C1 segment of cervical spinal cord (tissue), 14 donors: ENCODE measurements around the gene RNASE4.
A peak's percentile ranks its signal among the peaks of the same experiment; 100 is the strongest.
"Not testable (repeated sequence)": the region's sequence is repeated elsewhere in the genome, so short reads cannot be mapped to it uniquely, and the experiment has no call there.

Experiments
- DNase-seq, 14 donors: peaks; one replicate each; lab custom pipeline; 2025; lab: John Stamatoyannopoulos, UW

The RNASE4 gene, protein sequence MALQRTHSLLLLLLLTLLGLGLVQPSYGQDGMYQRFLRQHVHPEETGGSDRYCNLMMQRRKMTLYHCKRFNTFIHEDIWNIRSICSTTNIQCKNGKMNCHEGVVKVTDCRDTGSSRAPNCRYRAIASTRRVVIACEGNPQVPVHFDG

DNA sequence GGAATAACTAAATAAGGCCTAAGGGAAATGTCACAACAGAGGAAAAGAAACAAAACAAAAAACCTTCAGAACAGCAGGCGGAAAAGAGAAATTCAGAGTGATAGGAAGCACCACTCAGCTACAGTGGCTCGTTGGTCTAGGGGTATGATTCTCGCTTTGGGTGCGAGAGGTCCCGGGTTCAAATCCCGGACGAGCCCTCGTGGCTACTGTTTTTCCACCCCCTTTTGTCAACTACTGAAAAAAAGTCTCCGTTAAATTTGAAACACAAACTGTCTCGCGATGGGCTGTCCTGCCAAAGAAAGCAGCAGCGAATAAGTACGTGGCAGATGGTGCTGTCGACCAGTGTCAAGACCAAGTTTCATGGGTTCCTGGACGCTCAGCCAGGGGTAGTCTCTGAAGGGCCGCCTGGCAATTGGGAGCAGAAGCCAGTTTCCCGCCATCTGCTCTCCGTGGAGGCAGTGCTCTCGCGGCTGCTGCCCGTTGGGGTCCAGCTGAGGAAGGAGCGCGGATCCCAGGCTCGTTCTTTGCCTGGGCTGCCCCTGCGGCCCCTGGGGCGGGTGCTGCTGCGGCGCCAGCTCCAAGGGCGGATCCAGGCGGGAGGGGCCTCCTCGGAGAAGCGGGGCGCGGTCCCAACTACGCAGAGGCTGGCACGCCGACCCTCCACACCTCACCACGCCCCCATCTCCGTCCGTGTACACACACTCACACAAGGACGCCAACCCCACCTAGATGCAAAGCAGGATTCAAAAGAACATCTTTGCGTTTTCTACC is at the start of gene RNASE4:
Gene RNASE4, plus strand, starts transcription at position 670 of the 771 bp plus-strand sequence. CDS start 14,812 bp downstream, outside the sequence.
- peak in 13 of 14 donors; percentile 28 to 90 (median 75) for DNase-seq

DNA sequence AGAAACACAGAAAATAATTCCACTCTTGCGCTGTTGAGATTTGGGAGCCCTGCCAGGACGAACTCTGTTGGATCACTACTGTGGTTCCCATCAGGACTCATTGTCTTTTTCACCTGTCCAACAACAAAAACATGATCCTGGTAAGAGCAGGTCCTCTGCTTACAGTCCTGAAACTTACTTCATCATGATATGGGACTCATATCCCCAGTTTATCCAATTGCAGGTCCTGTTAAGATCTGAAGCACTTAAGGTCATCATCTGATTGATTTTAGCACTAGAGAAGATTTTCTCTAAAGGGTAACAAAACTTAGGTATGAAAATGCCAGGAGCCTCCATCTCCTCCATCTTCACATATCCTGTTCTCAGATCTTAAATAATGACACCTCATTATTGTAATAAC is 42.8 kb upstream of the RNASE4 start, which contains the start of gene OR6S1:
Gene OR6S1, minus strand, starts transcription at position 101 of the 400 bp plus-strand sequence. Its CDS starts 0 bp downstream, at position 101.
- no peak for DNase-seq

DNA sequence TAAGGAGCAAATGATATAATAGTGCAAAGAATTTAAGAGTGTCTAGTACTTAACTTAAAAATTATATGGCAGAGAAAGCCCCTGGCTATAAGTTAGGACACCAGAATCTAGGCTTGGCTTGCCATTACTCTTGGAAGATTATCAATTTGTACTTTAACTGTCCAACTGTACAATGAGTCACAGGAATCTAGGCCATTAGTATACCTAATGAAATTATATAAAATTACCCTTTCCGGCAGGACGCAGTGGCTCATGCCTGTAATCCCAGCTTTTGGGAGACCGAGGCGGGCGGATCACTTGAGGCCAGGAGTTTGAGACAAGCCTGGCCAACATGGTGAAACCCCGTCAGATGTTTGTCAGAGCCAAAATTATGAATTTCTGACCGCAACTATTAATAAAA is 42.2 kb upstream of the RNASE4 start:
- no peak for DNase-seq

DNA sequence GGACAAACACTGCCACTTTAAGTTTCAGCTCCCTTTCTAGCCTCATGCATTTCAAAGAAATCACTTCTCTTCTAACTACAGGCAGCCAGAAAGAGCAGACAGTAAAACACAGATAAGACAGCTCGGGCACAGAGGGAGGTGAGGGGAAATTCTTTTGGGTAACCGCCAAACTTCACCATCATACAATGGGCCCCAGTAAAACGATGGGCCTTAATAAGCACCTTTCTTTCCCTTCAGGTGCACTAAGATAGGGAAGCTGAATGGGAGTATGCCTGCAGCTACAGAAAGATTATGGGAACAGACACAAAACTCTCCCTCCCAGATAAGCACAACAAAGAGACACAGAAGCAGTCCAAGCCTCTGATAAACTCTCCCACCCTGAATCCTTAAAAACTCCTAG is 41.6 kb upstream of the RNASE4 start:
- not testable (repeated sequence) for DNase-seq

DNA sequence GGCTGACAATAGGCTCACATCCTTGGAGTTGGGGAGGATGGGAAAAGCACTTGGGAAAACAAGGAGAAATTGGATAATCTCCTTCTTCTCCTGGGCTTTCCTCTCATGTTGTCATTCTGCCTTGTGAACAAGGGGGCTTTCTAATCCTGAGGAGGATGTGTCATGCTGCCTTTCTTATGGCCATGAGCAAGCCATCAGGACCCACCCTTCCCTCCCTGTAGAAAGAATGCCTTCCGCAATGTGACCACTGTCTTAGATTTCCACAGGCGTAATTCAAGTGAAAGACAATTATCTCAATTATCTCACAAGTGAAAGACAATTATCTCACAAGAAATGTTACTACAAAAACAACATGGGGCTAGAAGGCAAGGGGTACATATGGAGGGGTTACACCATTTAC is 39.8 kb upstream of the RNASE4 start:
- no peak for DNase-seq

DNA sequence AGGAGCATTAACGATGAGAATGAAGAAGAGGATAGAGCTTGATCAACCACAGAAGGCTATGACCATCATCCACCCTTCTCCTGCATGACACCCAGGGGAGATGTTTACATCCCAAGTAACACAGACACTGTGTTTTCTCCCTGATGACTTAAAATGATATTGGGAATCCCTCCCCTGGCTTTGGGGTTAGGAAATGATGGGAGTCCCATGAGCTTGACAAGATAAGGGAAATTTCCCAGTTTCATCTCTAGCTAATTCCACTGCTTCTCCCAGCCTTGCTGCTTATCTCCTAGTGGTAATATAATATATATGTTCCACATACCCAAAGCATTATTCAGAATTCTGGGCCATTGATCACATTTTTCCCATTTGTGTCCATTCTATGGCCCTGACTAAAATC is 38.9 kb upstream of the RNASE4 start:
- DNase-seq: no peak

DNA sequence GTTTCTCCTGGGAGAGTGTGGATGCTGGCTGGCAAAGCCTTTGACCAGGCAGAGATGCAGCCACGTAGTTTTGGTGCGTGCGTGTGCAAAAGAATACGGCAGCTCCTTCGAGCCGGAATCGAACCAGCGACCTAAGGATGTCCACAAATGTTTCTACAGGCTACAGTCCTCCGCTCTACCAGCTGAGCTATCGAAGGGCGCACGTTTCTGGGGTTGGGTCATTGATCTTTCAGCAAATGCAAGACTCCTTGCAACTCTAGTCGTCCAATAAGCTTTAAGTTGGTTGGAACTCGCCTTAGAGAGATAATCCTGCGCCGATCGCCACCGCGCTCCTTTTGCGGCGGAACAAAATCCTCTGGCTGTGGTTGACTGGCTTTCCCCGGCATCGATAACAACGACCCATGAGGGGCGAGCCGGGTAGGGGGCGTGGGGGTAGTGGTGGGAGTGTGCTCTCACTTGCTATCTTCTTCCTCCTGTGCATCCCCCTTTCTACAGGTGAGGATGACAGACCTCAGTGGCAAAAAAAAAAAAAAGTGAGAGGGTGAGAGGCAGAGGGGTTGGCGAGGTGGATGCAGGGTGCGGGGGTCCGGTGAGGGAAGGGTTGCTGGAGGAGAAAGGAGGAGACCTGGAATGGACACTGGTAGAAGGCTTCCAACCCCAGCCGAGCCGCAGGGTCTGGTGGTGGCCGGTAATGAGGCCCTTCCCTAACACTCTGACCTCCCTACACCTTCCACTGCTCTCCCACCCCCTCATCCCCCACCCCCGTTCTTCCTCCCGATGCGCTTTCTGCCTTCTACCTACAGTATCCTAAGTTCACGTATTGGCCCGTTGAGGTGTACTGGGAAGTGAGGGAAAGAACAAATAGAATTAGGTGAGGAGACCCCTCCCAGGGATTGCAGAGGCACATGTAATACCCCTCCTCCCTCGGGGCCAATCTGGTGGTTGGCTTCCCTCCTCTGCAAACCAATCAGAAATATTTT is 31.1 kb upstream of the RNASE4 start:
- DNase-seq: peak in 1 of 14 donors; percentile 5

DNA sequence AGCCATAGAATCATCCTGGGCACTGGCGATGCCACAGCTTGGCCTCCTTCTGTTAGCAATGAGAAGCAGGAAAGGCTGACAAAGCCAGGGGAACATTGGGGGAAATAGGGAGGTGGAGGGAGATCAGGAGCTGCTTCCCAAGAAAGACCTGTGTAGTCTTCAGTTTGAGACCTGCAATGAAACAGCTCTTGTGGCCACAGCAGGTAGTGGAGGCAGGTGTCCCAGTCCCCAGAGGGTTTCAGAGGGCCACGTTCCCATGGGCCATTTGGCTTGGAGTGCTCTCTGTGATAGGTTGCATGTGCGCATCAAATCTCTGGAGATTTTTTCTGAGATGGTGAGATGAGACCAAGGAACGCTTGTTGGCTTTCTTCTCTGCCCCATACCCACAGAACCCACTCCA is 28.5 kb upstream of the RNASE4 start:
- no peak for DNase-seq

DNA sequence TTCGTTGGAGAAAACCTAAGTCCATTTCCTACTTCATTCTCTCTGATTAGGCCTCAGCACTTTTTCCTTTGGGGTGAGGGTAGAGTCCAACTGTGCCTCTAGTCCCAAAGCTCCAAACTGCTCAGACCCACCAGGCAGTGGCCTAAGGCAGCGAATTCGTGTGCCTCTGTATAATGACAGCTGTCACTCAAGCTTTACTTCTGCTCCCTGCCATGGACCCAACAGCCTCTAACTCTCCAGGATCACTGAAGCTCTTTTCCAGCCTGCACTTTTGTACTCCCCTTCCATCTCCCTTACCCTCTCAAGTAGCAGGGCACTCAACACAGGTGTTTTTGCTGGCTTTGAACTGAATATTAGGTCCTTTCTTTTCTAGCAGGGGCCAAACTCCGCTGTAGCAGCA is 28.1 kb upstream of the RNASE4 start:
- no peak for DNase-seq

DNA sequence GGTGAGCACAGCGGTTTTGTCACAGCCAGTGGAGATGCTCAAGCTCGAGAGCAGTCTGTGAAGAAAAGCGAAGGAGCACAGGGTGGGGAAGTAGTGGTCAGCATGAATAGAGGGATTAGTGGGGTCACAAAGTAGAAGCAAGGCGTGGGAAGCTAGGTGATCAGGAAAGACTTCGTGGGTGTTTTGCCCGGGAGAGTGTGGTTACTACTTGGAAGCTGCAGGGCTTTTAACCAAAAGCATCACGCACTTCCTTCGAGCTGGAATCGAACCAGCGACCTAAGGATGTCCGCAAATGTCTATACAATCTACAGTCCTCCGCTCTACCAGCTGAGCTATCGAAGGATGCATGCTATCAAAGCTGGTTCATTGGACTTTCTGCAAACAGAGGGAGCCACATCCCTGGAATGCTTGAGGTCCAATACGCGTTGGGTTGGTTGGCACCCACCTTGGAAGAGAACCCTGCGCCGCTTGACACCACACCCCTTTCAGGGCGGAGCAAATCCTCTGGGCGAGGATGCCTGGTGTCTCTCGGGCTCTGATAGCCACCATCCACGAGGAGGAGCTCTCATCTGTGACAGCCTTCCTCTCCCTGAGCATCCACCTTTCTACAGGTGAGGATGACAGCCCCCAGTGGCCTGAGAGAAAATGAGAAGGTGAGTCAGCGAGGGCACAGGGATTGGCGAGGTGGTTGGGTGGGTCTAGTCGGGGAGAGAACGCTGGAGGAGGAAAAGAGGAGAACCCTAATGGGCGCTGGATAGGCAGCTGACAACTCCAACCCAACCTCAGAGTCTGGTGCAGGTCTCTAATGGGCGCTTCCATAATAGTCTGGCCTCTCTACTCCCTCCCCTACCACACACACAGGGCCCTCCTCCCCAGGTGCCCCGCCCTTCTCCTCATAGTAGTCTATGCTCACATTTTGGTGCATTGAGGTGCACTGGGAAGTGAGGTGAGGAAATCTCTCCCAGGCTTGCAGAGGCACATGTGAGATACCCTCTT is 26.8 kb upstream of the RNASE4 start:
- DNase-seq: no peak

DNA sequence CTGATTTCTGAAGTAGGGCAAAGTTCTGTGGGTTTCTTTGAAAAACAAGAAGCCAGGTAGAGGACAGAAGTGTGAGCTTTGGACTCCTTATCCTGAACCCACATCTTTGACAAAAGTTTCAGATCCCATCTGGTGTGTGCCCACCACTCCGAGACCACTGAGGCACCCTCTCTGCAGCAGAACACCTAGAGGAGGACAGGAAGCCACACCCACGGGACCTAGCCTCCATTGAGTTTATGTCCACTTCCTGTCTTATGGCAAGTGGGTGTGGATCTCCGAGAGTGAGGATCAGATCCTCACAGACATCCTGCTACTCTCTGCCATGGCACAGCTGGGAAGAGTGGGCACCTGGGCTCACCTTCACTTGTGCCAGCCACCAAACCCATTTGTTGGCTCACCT is 26.1 kb upstream of the RNASE4 start:
- no peak for DNase-seq

DNA sequence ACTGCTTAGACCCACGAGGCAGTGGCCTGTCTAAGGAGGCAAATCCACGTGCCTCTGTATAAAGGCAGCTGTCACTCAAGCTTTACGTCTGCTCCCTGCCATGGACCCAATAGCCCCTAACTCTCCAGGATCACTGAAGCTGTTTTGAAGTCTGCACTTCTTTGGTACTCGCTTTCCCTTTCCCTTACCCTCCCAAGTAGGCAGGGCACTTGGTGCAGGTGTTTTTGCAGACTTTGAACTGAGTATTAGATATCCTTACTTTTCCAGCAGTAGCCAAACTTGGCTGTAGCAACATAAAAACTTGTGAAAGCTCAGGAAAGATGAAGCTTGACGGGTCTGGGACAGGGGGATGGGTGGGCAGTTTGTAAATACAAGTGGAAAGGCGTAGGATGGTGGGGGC is 25.0 kb upstream of the RNASE4 start:
- DNase-seq: no peak

DNA sequence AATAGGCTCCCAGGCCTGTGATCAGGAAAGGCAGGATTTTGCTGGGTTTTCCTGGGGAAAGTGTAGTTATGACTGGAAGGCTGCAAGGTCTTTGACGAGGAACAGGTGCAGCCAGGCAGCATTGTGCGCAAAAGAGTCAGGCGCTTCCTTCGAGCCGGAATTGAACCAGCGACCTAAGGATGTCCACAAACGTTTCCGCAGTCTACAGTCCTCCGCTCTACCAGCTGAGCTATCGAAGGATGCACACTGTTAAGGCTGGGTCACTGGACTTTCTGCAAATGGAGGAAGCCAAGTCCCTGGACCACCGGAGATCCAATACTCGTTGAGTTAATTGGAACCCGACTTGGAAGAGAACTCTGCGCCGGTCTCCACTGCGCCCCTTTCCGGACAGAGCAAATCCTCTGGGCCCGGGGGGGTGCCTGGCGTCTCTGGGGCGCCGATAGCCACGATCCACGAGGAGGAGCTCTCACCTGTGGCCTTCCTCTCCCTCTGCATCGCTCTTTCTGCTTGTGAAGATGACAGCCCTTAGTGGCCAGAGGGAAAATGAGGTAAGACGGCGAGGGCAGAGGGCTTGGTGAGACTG is 24.5 kb upstream of the RNASE4 start:
- DNase-seq: no peak

DNA sequence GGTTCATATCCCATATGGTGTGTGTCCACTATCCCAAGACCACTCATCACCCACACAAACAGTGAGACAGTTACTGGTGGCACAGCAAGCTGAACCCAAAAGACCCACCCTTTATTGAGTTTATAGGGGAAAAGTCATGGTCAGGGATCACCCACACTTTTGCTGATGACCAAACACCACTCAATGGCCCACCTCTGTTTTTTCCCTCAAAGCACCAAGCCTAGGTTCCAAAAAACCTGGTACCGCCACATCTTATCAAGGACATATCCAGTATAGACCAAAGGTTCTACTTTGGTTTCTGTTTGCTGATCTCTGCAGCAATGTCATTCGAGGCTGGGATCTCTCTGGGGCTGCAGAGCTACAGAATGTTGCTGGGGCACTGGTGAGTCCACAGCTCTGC is 23.2 kb upstream of the RNASE4 start:
- DNase-seq: no peak

DNA sequence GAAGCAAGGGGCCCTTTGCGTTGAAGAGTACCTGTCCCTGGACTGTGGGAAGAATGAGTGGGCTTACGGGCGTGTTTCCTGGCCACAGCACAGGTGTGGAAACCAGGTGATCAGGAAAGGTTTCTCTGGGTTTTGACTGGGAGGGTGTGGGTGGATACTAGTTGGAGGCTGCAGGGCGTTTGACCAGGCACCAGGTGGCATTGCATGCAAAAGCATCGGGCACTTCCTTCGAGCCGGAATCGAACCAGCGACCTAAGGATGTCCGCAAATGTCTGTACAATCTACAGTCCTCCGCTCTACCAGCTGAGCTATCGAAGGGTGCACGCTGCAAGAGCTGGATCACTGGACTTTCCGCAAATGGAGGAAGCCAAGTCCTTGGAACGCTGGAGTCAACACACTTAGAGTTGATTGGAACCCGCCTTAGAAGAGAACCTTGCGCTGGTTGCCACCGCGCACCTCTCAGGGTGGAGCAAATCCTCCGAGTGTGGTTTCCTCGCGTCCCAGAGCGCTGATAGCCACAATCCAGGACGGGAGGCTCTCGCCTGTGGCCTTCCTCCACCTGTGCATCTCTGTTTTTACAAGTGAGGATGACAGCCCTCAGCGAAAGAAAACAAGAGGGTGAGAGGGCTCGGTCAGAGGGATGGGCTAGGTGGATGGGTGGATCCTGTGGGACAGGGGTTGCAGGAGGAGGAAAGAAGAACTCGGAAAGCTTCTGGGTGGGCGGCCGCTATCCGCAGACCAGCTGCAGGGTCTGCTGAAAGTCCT is 21.2 kb upstream of the RNASE4 start:
- DNase-seq: peak in 10 of 14 donors; percentile 13 to 77 (median 27)

DNA sequence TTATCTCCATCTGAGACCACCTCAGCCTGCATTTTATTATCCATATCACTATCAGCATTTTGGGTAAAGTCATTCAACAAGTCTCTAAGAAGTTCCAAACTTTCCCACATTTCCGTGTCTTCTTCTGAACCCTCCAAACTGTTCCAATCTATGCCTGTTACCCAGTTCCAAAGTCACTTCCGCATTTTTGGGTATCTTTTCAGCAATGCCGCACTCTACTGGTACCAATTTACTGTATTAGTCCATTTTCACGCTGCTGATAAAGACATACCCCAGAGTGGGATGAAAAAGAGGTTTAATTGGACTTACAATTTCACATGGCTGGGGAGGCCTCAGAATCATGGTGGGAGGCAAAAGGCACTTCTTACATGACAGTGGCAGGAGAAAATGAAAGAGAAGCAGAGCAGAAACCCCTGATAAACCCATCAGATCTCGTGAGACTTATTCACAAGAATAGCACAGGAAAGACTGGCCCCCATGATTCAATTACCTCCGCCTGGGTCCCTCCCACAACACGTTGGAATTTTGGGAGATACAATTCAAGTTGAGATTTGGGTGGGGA is 17.9 kb upstream of the RNASE4 start:
- not testable (repeated sequence) for DNase-seq

DNA sequence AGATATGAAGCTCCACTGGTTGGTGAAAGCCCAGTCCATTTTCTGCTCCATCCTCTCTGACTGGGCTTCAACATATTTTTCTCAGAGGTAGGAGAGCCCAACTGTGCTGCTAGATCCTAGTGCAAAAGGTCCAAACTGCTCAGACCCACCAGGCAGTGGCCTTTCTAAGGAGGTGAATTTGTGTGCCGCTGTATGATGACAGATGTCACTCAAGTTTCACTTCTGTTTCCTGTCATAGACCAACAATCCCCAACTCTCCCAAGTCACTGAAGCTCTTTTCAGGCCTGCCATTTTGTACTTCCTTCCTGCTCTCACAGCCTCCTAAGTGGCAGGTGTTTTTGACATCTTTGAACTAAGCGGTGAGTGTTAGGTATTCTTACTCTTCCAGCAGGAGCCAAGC is 16.4 kb upstream of the RNASE4 start:
- DNase-seq: no peak

DNA sequence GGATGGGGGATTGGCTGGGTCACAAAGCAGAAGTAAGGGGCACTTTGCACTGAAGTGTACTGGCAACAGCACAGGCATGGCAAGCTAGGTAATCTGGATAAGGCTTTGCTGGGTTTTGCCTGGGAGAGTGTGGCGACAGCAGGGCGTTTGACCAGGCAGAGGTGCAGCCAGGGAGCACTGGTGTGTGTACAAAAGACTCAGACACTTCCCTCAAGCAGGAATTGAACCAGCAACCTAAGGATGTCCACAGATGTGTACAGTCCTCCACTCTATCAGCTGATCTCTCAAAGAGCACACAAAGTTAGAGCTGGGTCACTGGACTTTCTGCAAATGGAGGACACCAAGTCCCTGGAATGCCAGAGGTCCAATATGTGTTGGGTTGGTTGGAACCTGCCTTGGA is 15.4 kb upstream of the RNASE4 start:
- DNase-seq: no peak

DNA sequence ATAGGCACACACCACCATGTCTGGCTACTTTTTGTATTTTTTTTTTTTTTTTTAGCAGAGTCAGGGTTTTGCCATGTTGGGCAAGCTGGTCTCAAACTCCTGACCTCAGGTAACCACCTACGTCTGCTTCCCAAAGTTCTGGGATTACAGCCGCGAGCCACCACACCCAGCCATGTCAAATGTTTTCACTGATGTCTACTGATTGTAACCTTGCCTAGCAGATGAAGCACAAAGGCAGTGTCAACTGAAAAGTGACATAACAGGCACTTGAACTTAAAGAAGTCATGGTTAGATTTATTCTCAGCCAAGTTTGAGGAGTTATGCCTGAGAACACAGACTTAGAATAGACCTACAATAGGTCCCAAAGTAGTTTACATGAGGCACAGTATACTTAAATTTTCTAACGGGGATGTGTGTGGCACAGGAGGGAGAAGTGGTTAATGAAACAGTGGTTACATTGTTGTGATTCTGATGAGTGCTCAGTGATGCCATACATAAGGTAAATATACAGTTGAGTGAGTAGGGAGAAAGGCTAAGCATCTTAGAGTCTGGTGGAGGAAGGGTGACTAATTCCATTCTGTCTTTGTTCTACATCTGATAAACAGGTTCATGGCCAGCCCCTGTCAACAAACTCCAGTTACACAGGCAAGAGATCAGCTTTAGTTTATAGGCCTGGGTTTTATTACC is 12.6 kb upstream of the RNASE4 start:
- DNase-seq: no peak
